Stomach (tissue), 9 donors: Measurements from ENCODE around the gene KIF21A. TPM values are rescaled to one million over a fixed set of nuclear protein-coding genes. Genes with fewer than 3 reads are reported as not detected.

Source experiments
- DNase-seq, 2 donors: peaks; one replicate each; pipeline versions ENCODE4 v3.0.0 to v3.0.0-alpha.2; 2013 to 2019
- H3K27ac ChIP-seq, 5 donors: fragments of 200-600 bp in 4 of 5; sonication (generic) in 4 of 5; one replicate each; pipeline ENCODE4 v1.5.1; 2013 to 2019; ENCODE audit warnings: mild to moderate bottlenecking in 1 of 5, moderate library complexity in 1 of 5
- H3K27me3 ChIP-seq, 3 donors: fragments of 200-600 bp; sonication (generic); one replicate each; pipeline ENCODE4 v1.5.1; 2017 to 2019; ENCODE audit warnings: mixed run types in 1 of 3
- H3K36me3 ChIP-seq, 4 donors: fragments of 200-600 bp; sonication (generic); 1 replicate in 3 of 4; 2 replicates in 1 of 4; pipeline ENCODE4 v1.5.1; 2016 to 2019
- H3K4me1 ChIP-seq, 4 donors: fragments of 200-600 bp; sonication (generic); one replicate each; pipeline ENCODE4 v1.5.1; 2016 to 2019
- H3K4me3 ChIP-seq, 4 donors: fragments of 200-600 bp; sonication (generic) in 3 of 4; one replicate each; pipeline ENCODE4 v1.5.1; 2016 to 2019; ENCODE audit warnings: mild to moderate bottlenecking in 1 of 4
- H3K9me3 ChIP-seq, 4 donors: fragments of 200-600 bp; sonication (generic); one replicate each; pipeline ENCODE4 v1.5.1; 2016 to 2019
- CTCF ChIP-seq, 7 experiments: fragments of 450-650 bp in 4 of 7; fragments of 200-600 bp in 3 of 7; sonication (generic) in 3 of 7; IDR thresholded peaks; one replicate each; pipeline ENCODE4 v1.5.1; 2016 to 2019; ENCODE audit warnings: antibody characterized with exemption in 7 of 7, control low read depth in 2 of 7, mild to moderate bottlenecking in 1 of 7
- EP300 ChIP-seq: sonication (generic); formaldehyde crosslinking; IDR thresholded peaks from one replicate; pipeline ENCODE4 v1.6.1; 2017; ENCODE audit warnings: antibody characterized with exemption
- POLR2A ChIP-seq, 4 donors: fragments of 450-650 bp; IDR thresholded peaks; one replicate each; pipeline ENCODE4 v1.6.1; 2016; ENCODE audit warnings: antibody characterized with exemption in 4 of 4, control low read depth in 2 of 4, mild to moderate bottlenecking in 1 of 4, moderate library complexity in 1 of 4
- POLR2AphosphoS5 ChIP-seq, 3 donors: sonication (generic); formaldehyde crosslinking; IDR thresholded peaks; one replicate each; pipeline ENCODE4 v1.6.1; 2016; ENCODE audit warnings: antibody characterized with exemption in 3 of 3
- WGBS, 5 donors: extraction: QIAGEN DNeasy Blood & Tissue Kit in 3 of 5; methylation state at CpG; one replicate each; pipeline versions ENCODE4 v1.1.5 to v1.1.7; 2013 to 2018; 5-methylcytosine and 5-hydroxymethylcytosine counted together
- intact Hi-C: fragments of 100-400 bp; cut with DNase I; formaldehyde crosslinking; loops from one replicate; pipeline ENCODE4 v1.15.1; 2023; ENCODE audit warnings: low total_unique reads
- polyA plus RNA-seq, 3 donors: library from polyadenylated mRNA; stranded (reverse); fragments of 200-250 nt; gene quantifications; one replicate each; pipeline ENCODE4 v1.2.3, GENCODE V29; 2013
- total RNA-seq, 5 donors: library from RNA; depleted of rRNA; stranded (reverse); fragments of >200 nt; gene quantifications; one replicate each; pipeline versions ENCODE4 v1.1.0 to v1.2.3, GENCODE V29; 2014 to 2016
- donor health status: healthy with polysubstance abuse.
- donor health status: Bipolar disorder and iron deficiency.
- donor health status: healthy.

The KIF21A gene
- total and polyA plus RNA-seq, 8 donors = 4.9 to 45.9 (median 16.7) TPM

GRCh38 chr12:39392154-39392925, 50.6 kb downstream of the KIF21A start:
- intact Hi-C loops = no loop called here
- no peak for TF ChIP-seq POLR2A (IDR thresholded peaks at IDR 0.05)
- TF ChIP-seq POLR2AphosphoS5 (IDR thresholded peaks at IDR 0.05) = peak in 1 of 3 donors; percentile 25
- 40 to 60% (median 44%) methylated on average over 1 of the region's 1 CpG for WGBS, 5 donors
- no peaks in the 10 kb centered on the region for H3K36me3 ChIP-seq
- no peak overlapping the region for H3K4me3 ChIP-seq
- no peaks in the 10 kb centered on the region for H3K9me3 ChIP-seq
- peaks cover 0 to 19% (median 7%) of the 10 kb centered on the region in 4 donors for H3K4me1 ChIP-seq
- no peaks in the 10 kb centered on the region for H3K27me3 ChIP-seq
- peak; percentile 34 to 74 for DNase-seq
- no peak overlapping the region for H3K27ac ChIP-seq

GRCh38 chr12:39390752-39391151, 52.2 kb downstream of the KIF21A start:
- Histone ChIP-seq H3K36me3 (no peaks in the 10 kb centered on the region), H3K27ac (no peak overlapping the region), H3K4me1 (peaks cover 0 to 19% (median 7%) of the 10 kb centered on the region in 4 donors), H3K9me3 (no peaks in the 10 kb centered on the region), H3K4me3 (no peak overlapping the region), H3K27me3 (no peaks in the 10 kb centered on the region)
- intact Hi-C loops = no loop called here
- TF ChIP-seq CTCF (IDR thresholded peaks at IDR 0.05) (no peak), POLR2A (IDR thresholded peaks at IDR 0.05) (no peak), POLR2AphosphoS5 (IDR thresholded peaks at IDR 0.05) (no peak), EP300 (no peak)
- no peak for DNase-seq

- H3K27me3 ChIP-seq = no peaks in the 10 kb centered on the region
- no peaks in the 10 kb centered on the region for H3K36me3 ChIP-seq
- TF ChIP-seq EP300 (no peak), POLR2AphosphoS5 (IDR thresholded peaks at IDR 0.05) (no peak), CTCF (IDR thresholded peaks at IDR 0.05) (no peak), POLR2A (IDR thresholded peaks at IDR 0.05) (no peak)
- H3K4me3 ChIP-seq = no peak overlapping the region
- intact Hi-C loops = no loop called here
- no peak for DNase-seq
- H3K27ac ChIP-seq = no peak overlapping the region
- no peaks in the 10 kb centered on the region for H3K9me3 ChIP-seq
- WGBS, 5 donors = 87 to 95% (median 91%) methylated on average over 2 of the region's 2 CpGs
- H3K4me1 ChIP-seq = peaks cover 0 to 19% (median 7%) of the 10 kb centered on the region in 4 donors
These were observed 53.3 kb downstream of the KIF21A start for GRCh38 chr12:39389399-39390150.

GRCh38 chr12:39386335-39386734, 56.6 kb downstream of the KIF21A start:
- no peak for DNase-seq
- WGBS, 5 donors = 39 to 63% (median 54%) methylated on average over 3 of the region's 3 CpGs
- Histone ChIP-seq H3K4me1 (no peaks in the 10 kb centered on the region), H3K9me3 (no peaks in the 10 kb centered on the region), H3K36me3 (no peaks in the 10 kb centered on the region), H3K27ac (no peak overlapping the region), H3K4me3 (no peak overlapping the region), H3K27me3 (no peaks in the 10 kb centered on the region)
- TF ChIP-seq POLR2A (IDR thresholded peaks at IDR 0.05) (no peak), EP300 (no peak), CTCF (IDR thresholded peaks at IDR 0.05) (no peak), POLR2AphosphoS5 (IDR thresholded peaks at IDR 0.05) (no peak)
- intact Hi-C loops = no loop called here
